Chondrocyte (in vitro differentiated cells): ENCODE results near the gene MX2. TPM values are rescaled to one million over a fixed set of nuclear protein-coding genes. Genes with fewer than 3 reads are reported as not detected.

Experiments used
- DNase-seq: peaks from one replicate; pipeline ENCODE4 v3.0.0; 2021; ENCODE audit warnings: mixed read lengths, low spot score
- H3K27ac Mint-ChIP-seq: one replicate; pipeline ENCODE4 v1.8.0; 2021; ENCODE audit warnings: mild to moderate bottlenecking, moderate library complexity, mixed read lengths; ENCODE audit not compliant: unreplicated experiment
- H3K27me3 Mint-ChIP-seq: 2 replicates; pipeline ENCODE4 v1.8.0; 2021; ENCODE audit warnings: low read depth, mixed read lengths
- H3K36me3 Mint-ChIP-seq: 2 replicates; pipeline ENCODE4 v1.8.0; 2021; ENCODE audit warnings: low read depth, mixed read lengths
- H3K4me1 Mint-ChIP-seq: 2 replicates; pipeline ENCODE4 v1.8.0; 2021; ENCODE audit warnings: low read depth, mild to moderate bottlenecking, mixed read lengths
- H3K4me3 Mint-ChIP-seq: one replicate; pipeline ENCODE4 v1.8.0; 2021; ENCODE audit warnings: mild to moderate bottlenecking, moderate library complexity, mixed read lengths; ENCODE audit not compliant: unreplicated experiment
- H3K9me3 Mint-ChIP-seq: 2 replicates; pipeline ENCODE4 v1.8.0; 2021; ENCODE audit warnings: low read depth, mixed read lengths
- total RNA-seq: library from RNA; stranded (reverse); gene quantifications from 3 replicates; pipeline ENCODE4 v1.2.1, GENCODE V29; 2021
- TF ChIP-seq, protein P1 (sequence below): fragments of 200-600 bp; sonication (generic); IDR thresholded peaks from 2 replicates; pipeline ENCODE4 v1.5.0; 2021; ENCODE audit warnings: antibody characterized with exemption, mild to moderate bottlenecking, moderate library complexity

MX2 gene
- total RNA-seq, 1 donor from 2014 or later: not detected

- H3K27ac Mint-ChIP-seq: no peak overlapping the region
- H3K9me3 Mint-ChIP-seq: no peaks in the 10 kb centered on the region
- H3K27me3 Mint-ChIP-seq: peaks cover 2% of the 10 kb centered on the region
- H3K36me3 Mint-ChIP-seq: no peaks in the 10 kb centered on the region
- DNase-seq: no peak
- H3K4me3 Mint-ChIP-seq: no peak overlapping the region
- TF ChIP-seq, protein P1, sequence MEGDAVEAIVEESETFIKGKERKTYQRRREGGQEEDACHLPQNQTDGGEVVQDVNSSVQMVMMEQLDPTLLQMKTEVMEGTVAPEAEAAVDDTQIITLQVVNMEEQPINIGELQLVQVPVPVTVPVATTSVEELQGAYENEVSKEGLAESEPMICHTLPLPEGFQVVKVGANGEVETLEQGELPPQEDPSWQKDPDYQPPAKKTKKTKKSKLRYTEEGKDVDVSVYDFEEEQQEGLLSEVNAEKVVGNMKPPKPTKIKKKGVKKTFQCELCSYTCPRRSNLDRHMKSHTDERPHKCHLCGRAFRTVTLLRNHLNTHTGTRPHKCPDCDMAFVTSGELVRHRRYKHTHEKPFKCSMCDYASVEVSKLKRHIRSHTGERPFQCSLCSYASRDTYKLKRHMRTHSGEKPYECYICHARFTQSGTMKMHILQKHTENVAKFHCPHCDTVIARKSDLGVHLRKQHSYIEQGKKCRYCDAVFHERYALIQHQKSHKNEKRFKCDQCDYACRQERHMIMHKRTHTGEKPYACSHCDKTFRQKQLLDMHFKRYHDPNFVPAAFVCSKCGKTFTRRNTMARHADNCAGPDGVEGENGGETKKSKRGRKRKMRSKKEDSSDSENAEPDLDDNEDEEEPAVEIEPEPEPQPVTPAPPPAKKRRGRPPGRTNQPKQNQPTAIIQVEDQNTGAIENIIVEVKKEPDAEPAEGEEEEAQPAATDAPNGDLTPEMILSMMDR: no peak
- no peaks in the 10 kb centered on the region for H3K4me1 Mint-ChIP-seq
These were observed 65.7 kb downstream of the MX2 start for GRCh38 chr21:41427556-41427955.

DNA sequence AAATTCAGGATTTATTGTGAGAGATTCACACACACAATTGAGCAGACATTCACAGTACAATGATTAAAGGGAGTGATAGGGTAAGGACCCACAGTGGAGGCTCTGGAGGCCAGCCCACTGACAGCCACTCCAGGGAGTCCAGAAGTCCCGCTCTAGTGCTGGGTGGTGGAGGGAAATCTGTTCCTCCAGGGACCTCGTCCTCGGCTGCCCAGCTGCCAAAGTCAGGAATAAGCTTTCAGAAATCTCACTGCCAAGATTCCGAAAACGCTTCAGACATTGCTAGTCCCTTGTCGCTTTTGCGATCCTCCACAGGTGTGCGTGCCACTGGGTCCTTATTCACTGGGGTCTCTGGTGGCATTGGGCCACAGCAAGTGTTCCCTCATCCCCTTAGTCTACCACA, 66.5 kb downstream of the MX2 start:
- TF ChIP-seq, protein P1: no peak
- Mint-ChIP-seq H3K27ac (no peak overlapping the region), H3K4me1 (no peaks in the 10 kb centered on the region), H3K36me3 (no peaks in the 10 kb centered on the region), H3K9me3 (no peaks in the 10 kb centered on the region), H3K27me3 (peaks cover 2% of the 10 kb centered on the region), H3K4me3 (no peak overlapping the region)
- DNase-seq: no peak

DNA sequence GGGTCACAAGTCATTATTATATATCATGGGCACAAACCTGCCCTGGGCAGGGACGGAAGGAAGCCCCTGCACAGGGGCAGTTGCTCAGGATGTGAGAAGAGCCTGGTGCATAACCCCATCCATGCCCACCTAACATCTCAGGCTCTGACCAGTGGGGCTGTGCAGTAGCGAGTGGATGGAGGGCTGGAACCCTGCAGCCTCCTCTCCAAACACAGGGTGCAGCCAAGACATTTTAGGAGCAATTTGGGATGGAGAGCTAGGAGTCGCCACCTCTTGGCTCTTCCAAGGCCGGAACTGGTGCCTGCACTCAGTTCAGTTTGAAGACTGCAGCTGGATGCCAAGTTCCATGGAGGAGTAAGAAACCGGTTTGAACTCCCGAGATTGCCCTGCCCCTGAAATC, 67.0 kb downstream of the MX2 start:
- no peak for DNase-seq
- Mint-ChIP-seq H3K4me1 (no peaks in the 10 kb centered on the region), H3K4me3 (no peak overlapping the region), H3K27me3 (peaks cover 2% of the 10 kb centered on the region), H3K27ac (no peak overlapping the region), H3K36me3 (no peaks in the 10 kb centered on the region), H3K9me3 (no peaks in the 10 kb centered on the region)
- TF ChIP-seq, protein P1: no peak

- no peak for DNase-seq
- Mint-ChIP-seq H3K9me3 (peaks cover under 1% of the 10 kb centered on the region), H3K27me3 (peaks cover 2% of the 10 kb centered on the region), H3K36me3 (peaks cover under 1% of the 10 kb centered on the region), H3K4me1 (no peaks in the 10 kb centered on the region), H3K4me3 (no peak overlapping the region), H3K27ac (no peak overlapping the region)
- TF ChIP-seq, protein P1: no peak
These were observed 67.5 kb downstream of the MX2 start for GRCh38 chr21:41429305-41429704.

GRCh38 chr21:41429925-41430491, 68.2 kb downstream of the MX2 start:
- H3K36me3 Mint-ChIP-seq: peaks cover 5% of the 10 kb centered on the region
- peaks cover 8% of the 10 kb centered on the region for H3K9me3 Mint-ChIP-seq
- H3K27ac Mint-ChIP-seq: no peak overlapping the region
- no peak overlapping the region for H3K4me3 Mint-ChIP-seq
- no peak for DNase-seq
- TF ChIP-seq, protein P1: no peak
- no peaks in the 10 kb centered on the region for H3K4me1 Mint-ChIP-seq
- H3K27me3 Mint-ChIP-seq: peaks cover 2% of the 10 kb centered on the region
